GM10266 (cell line): ENCODE results near the gene ATP8A2.

Experiments used
- DNase-seq: peaks from one replicate; pipeline ENCODE4 v3.0.0; 2012; ENCODE audit errors: extremely low spot score
- TF ChIP-seq, protein P1 (sequence below): IDR thresholded peaks from 2 replicates; pipeline ENCODE4 v1.5.1; 2012; ENCODE audit warnings: mild to moderate bottlenecking, low read depth; ENCODE audit not compliant: control insufficient read depth, insufficient read depth; ENCODE audit errors: missing control alignments

ATP8A2 gene

DNA sequence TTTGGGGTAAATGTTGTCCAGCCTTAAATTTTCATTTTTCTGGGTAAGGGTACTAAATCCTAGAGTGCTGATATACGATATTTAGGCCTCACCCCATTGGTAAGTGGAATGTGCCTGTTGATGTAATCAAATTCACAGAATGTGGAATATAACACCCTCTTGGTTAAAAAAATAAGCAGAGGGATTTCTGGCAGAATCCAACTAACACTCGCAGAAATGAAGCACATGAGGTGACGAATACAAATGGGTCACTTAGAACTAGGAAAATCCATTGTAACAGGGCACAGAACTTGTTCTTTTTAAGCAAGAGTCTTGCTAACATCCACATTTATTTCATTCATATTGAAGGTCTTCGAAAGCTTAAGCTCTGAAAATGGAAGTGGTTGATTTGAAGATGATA is 359.8 kb downstream of the ATP8A2 start:
- TF ChIP-seq, protein P1, sequence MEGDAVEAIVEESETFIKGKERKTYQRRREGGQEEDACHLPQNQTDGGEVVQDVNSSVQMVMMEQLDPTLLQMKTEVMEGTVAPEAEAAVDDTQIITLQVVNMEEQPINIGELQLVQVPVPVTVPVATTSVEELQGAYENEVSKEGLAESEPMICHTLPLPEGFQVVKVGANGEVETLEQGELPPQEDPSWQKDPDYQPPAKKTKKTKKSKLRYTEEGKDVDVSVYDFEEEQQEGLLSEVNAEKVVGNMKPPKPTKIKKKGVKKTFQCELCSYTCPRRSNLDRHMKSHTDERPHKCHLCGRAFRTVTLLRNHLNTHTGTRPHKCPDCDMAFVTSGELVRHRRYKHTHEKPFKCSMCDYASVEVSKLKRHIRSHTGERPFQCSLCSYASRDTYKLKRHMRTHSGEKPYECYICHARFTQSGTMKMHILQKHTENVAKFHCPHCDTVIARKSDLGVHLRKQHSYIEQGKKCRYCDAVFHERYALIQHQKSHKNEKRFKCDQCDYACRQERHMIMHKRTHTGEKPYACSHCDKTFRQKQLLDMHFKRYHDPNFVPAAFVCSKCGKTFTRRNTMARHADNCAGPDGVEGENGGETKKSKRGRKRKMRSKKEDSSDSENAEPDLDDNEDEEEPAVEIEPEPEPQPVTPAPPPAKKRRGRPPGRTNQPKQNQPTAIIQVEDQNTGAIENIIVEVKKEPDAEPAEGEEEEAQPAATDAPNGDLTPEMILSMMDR = no peak
- no peak for DNase-seq

DNA sequence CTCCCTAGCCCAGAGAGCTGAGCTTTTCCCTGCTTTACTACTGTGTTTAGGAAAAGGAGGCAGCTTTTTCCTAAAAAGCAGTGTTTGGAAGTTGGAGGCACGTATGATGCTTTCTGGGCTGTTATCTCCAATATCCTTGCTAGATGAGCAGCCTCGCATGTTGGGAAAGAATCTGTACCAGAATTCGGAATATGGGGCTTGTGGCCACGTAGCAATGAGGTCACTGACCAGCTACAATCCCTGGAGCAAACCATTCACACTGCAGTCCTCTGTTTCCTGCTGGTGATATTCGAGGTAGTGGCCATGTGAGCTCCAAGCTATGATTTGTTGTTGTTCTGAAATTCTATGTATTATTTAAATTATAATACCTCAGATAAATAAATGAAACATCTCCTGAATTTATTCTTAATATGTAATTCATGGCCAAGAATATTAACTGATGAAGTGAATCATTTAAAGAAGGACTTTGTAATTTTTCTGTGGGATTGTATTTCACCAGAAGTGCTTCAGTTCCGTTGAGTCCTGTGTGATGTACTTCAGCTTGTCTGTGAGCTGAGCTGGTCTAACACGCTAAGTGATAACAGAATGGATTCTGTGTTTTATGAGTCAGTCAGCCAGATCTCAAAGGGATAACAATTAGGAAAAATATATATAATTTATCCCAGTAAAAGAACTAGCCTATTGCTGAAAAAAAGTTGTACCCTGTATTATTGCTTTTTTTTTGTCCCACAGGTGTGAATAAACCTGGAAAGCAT is 360.5 kb downstream of the ATP8A2 start:
- DNase-seq = no peak
- TF ChIP-seq, protein P1 = no peak

DNA sequence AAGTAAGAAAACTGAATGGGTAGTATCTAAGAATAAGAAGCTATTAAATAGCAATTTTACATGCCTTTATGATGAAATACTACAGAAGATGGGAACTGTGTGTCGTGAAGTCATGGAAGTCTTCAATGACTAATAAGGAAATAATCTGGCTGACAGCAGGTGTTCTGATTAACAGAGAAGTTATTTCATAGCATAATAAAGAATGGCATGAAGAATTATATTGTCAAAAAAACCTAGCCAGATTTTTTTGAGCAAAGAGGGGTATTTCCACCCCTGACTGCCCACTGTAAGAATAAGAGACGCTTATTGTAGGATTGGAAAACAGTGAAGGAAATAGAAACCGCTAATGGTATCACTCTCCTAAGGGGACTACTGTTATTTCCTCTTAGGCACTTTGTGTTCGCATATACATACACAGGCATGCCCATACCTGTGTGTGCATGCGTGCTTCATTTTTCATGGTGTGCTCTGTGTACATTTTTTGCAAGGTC is 361.3 kb downstream of the ATP8A2 start:
- no peak for DNase-seq
- TF ChIP-seq, protein P1 = no peak

DNA sequence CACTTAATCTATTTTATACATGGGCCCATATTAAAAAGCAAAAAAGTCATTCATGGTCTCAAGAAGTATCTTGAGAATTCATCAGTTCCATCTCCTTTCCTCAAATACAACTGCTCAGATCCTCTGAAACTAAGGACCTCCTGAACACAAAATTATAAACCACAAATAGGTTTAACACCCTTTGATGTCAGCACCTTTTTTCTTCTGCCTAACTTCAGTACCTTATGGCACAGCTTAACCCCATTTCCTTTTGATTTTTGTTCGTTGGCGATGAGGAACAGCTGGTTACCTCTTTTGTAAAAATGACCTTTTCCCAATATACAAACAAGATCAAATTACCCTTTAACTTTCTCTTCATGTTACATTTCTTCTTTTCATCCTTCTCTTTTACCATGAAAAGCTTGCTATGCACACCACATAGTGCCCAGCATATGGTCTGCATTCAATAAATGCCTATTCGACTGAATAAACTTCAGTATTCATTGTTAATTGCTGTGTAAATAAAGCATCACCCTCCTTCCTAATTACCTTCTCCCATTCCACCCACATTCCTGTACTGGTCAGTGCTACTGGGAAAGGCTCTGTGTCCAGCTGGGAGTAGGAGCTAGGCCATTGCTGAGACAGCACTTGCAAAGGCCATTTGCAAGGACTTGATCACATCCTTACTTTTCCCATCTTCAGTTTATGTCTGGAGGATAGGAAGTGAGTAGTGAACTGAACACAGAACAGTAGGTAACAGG is 362.1 kb downstream of the ATP8A2 start:
- no peak for DNase-seq
- TF ChIP-seq, protein P1 = no peak

DNA sequence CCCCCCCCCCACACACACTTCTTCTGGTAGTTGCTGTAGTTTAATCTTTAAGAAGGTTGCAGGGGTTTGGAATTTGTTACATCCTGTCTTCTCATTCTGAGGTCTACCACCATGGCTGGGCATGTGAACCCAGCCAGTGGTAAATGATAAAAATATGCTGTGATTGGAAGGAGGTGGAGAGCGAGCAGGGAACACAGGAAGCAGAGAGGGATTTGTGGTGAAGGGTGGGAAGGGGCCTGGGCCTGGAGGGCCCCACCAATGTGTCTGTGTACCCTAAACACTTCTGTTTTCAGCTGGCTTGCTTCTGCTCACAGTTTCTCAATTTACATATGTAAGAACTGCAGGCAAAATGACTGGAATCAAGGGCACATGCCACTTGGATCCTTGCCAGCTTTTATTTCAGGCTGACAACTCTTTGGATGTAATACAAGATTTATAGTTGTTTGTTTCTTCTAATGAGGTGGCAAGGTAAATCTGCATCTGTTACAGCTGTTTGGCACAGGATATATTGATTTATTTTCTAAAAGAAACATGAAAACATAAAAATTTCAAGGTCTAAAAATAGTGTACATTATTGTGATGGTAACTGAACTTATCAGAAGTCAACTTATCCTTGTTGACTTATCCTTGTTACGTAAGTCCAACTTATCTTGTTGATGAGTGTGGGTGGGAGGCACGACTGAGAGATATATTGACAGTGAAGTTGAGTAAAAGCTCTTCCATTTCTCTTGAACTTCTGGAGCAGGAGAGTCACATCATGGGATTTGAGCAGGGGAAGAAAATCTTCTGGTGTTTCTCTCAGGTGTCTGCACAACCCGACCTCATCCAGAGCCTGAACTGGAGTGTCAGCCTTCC is 366.8 kb downstream of the ATP8A2 start:
- TF ChIP-seq, protein P1 = no peak
- no peak for DNase-seq

DNA sequence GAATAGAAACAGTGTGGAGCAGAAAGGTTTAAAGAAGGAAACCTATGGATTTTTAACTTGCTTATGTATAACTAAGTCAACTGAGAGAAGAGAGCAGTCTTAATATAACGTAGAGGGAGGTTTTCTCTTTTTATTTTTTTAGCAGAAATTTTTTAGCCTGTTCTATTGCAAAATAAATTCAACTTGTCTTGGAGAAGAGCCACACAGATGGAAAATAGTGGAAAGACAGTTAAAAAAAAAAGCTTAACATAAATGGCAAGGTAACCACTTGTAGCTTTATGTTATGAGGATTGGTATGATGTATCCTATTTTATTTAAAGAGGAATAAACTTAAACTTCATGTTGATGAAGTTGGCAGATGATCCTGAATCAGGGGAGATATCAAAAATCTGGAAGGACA is 367.6 kb downstream of the ATP8A2 start:
- DNase-seq = no peak
- TF ChIP-seq, protein P1 = no peak
